WTC11 (cell line): ENCODE results near the gene KLRK1. TPM values are rescaled to one million over a fixed set of nuclear protein-coding genes. Genes with fewer than 3 reads are reported as not detected.

Experiments used
- ATAC-seq: fragments of 200-7000 bp; cut with Tn5 transposase; 2 replicates; pipeline ENCODE4 v1.10.0; 2021; ENCODE audit warnings: mild to moderate bottlenecking, moderate library complexity
- CTCF ChIA-PET: fragments of 300-600 bp; sonication (Branson Sonifier 250); formaldehyde crosslinking; loops from one replicate; lab custom pipeline; 2021; ENCODE audit warnings: antibody characterized with exemption; lab: Charles Lee
- POLR2A ChIA-PET: fragments of 350-600 bp; sonication (Branson Sonifier 250); formaldehyde crosslinking; loops from one replicate; lab custom pipeline; 2021; ENCODE audit warnings: antibody characterized with exemption; lab: Charles Lee
- DNase-seq: peaks from one replicate; pipeline ENCODE4 v3.0.0; 2021; ENCODE audit warnings: low spot score
- H3K27ac Mint-ChIP-seq: 2 replicates; pipeline ENCODE4 v1.8.0; 2021; ENCODE audit warnings: mixed read lengths
- H3K27me3 Mint-ChIP-seq: 2 replicates; pipeline ENCODE4 v1.8.0; 2021; ENCODE audit warnings: low read depth, mild to moderate bottlenecking, moderate library complexity, mixed read lengths
- H3K36me3 Mint-ChIP-seq: 2 replicates; pipeline ENCODE4 v1.8.0; 2021; ENCODE audit warnings: mixed read lengths
- H3K4me1 Mint-ChIP-seq: 2 replicates; pipeline ENCODE4 v1.8.0; 2022; ENCODE audit warnings: mixed read lengths
- H3K4me3 Mint-ChIP-seq: 2 replicates; pipeline ENCODE4 v1.8.0; 2021; ENCODE audit warnings: mild to moderate bottlenecking, moderate library complexity, mixed read lengths
- H3K9me3 Mint-ChIP-seq: 2 replicates; pipeline ENCODE4 v1.8.0; 2021; ENCODE audit warnings: mixed read lengths
- AR ChIP-seq: fragments of 250-450 bp; sonication (Bioruptor Pico); IDR thresholded peaks from 2 replicates; pipeline ENCODE4 v1.9.0; 2021; ENCODE audit warnings: mild to moderate bottlenecking
- ARID4B ChIP-seq: sonication (generic); formaldehyde crosslinking; IDR thresholded peaks from 2 replicates; pipeline ENCODE4 v1.8.0; 2023; ENCODE audit warnings: missing genetic modification reagents, mild to moderate bottlenecking, borderline replicate concordance
- ATF6 ChIP-seq: sonication (generic); formaldehyde crosslinking; IDR thresholded peaks from 2 replicates; pipeline ENCODE4 v1.8.1; 2023; ENCODE audit warnings: mild to moderate bottlenecking, missing genetic modification reagents
- CDX4 ChIP-seq: fragments of 250-450 bp; sonication (Bioruptor Pico); IDR thresholded peaks from 2 replicates; pipeline ENCODE4 v1.9.0; 2021; ENCODE audit warnings: moderate library complexity, mild to moderate bottlenecking, inconsistent platforms, borderline replicate concordance
- ELF4 ChIP-seq: sonication (generic); formaldehyde crosslinking; IDR thresholded peaks from 2 replicates; pipeline ENCODE4 v1.8.1; 2022; ENCODE audit warnings: low read depth, mild to moderate bottlenecking, moderate library complexity, missing genetic modification reagents
- ERG ChIP-seq: fragments of 250-450 bp; sonication (Bioruptor Pico); IDR thresholded peaks from 2 replicates; pipeline ENCODE4 v1.8.0; 2021; ENCODE audit warnings: mild to moderate bottlenecking
- FOXK1 ChIP-seq: sonication (generic); formaldehyde crosslinking; IDR thresholded peaks from 2 replicates; pipeline ENCODE4 v1.8.0; 2022; ENCODE audit warnings: mild to moderate bottlenecking, moderate library complexity, missing genetic modification reagents
- FOXP4 ChIP-seq: sonication (generic); formaldehyde crosslinking; IDR thresholded peaks from 2 replicates; pipeline ENCODE4 v1.8.0; 2022; ENCODE audit warnings: mild to moderate bottlenecking, missing genetic modification reagents
- GRHL2 ChIP-seq: fragments of 250-450 bp; sonication (Bioruptor Pico); IDR thresholded peaks from 2 replicates; pipeline ENCODE4 v1.8.0; 2022; ENCODE audit warnings: mild to moderate bottlenecking, moderate library complexity; ENCODE audit not compliant: insufficient replicate concordance, severe bottlenecking
- JAZF1 ChIP-seq: fragments of 250-450 bp; sonication (Bioruptor Pico); IDR thresholded peaks from 2 replicates; pipeline ENCODE4 v1.9.0; 2021; ENCODE audit warnings: moderate library complexity, mild to moderate bottlenecking, inconsistent platforms
- MXD4 ChIP-seq: fragments of 250-450 bp; sonication (Bioruptor Pico); IDR thresholded peaks from 2 replicates; pipeline ENCODE4 v1.8.0; 2021; ENCODE audit warnings: mild to moderate bottlenecking, moderate library complexity, borderline replicate concordance
- NFE2L1 ChIP-seq: sonication (generic); formaldehyde crosslinking; IDR thresholded peaks from 2 replicates; pipeline ENCODE4 v1.8.1; 2023; ENCODE audit warnings: missing genetic modification reagents
- PRRX2 ChIP-seq: fragments of 250-450 bp; sonication (Bioruptor Pico); IDR thresholded peaks from 2 replicates; pipeline ENCODE4 v1.8.0; 2021; ENCODE audit warnings: mild to moderate bottlenecking
- RORB ChIP-seq: fragments of 250-450 bp; sonication (Bioruptor Pico); IDR thresholded peaks from 2 replicates; pipeline ENCODE4 v1.9.0; 2021; ENCODE audit warnings: mild to moderate bottlenecking
- ZBTB21 ChIP-seq: sonication (generic); formaldehyde crosslinking; IDR thresholded peaks from 2 replicates; pipeline ENCODE4 v1.8.1; 2023; ENCODE audit warnings: mild to moderate bottlenecking, missing genetic modification reagents, borderline replicate concordance
- ZNF317 ChIP-seq: sonication (generic); formaldehyde crosslinking; IDR thresholded peaks from 2 replicates; pipeline ENCODE4 v1.8.1; 2023; ENCODE audit warnings: low read depth, mild to moderate bottlenecking, moderate library complexity, missing genetic modification reagents, borderline replicate concordance
- total RNA-seq: library from RNA; stranded (reverse); gene quantifications from 3 replicates; pipeline ENCODE4 v1.2.3, GENCODE V29; 2021

KLRK1 gene
- total RNA-seq, 1 experiment from 2014 or later = 0.15 TPM

- H3K4me1 Mint-ChIP-seq = peaks cover 8% of the 10 kb centered on the region
- H3K27me3 Mint-ChIP-seq = no peaks in the 10 kb centered on the region
- DNase-seq (no peak), ATAC-seq (no peak)
- H3K27ac Mint-ChIP-seq = no peak overlapping the region
- no peak overlapping the region for H3K4me3 Mint-ChIP-seq
- TF ChIP-seq ZNF317 (CRISPR knock-in tag) (no peak), AR (CRISPR knock-in tag) (no peak), NFE2L1 (CRISPR knock-in tag) (no peak), FOXK1 (CRISPR knock-in tag) (no peak), FOXP4 (CRISPR knock-in tag) (no peak), ELF4 (no peak), PRRX2 (CRISPR knock-in tag) (no peak), MXD4 (CRISPR knock-in tag) (no peak), ERG (CRISPR knock-in tag) (no peak), JAZF1 (CRISPR knock-in tag) (no peak), GRHL2 (CRISPR knock-in tag) (no peak), ATF6 (CRISPR knock-in tag) (no peak), ZBTB21 (CRISPR knock-in tag) (no peak), ARID4B (CRISPR knock-in tag) (no peak), CDX4 (no peak), RORB (CRISPR knock-in tag) (no peak)
- TF ChIP-seq, all 79 proteins: peak for 0
- H3K36me3 Mint-ChIP-seq = 0 out of 2 replicates have a peak, but pooled peaks cover 3% of the 10 kb centered on the region
- CTCF ChIA-PET = no interaction called here
- H3K9me3 Mint-ChIP-seq = peaks cover 8% of the 10 kb centered on the region
- POLR2A ChIA-PET = no interaction called here
Observed at GRCh38 chr12:10405294-10405693, 15.5 kb upstream of the KLRK1 start.
